ENCODE results near the gene HMX1.

GRCh38 chr4:8847764-8848163 lies 23.9 kb downstream of the HMX1 start:
- TF ChIP-seq CTCF (IDR thresholded peaks at IDR 0.05) (no peak), SMC3 (IDR thresholded peaks at IDR 0.05; ENCODE audit: low read depth, low read length) (no peak), IRF3 (IDR thresholded peaks at IDR 0.05; ENCODE audit: low read depth, low read length) (no peak), EP300 (IDR thresholded peaks at IDR 0.05; ENCODE audit: borderline replicate concordance in 1 of 2, low read depth in 1 of 2, low read length in 1 of 2) (no peak), POLR2AphosphoS5 (IDR thresholded peaks at IDR 0.05; ENCODE audit: low read depth, low read length) (no peak), GABPA (IDR thresholded peaks at IDR 0.05; ENCODE audit: low read depth) (no peak)

All from SK-N-SH (cell line).